HepG2 (cell line): Measurements from ENCODE around the gene CFAP61. TPM values are rescaled to one million over a fixed set of nuclear protein-coding genes. Genes with fewer than 3 reads are reported as not detected.
A peak's percentile ranks its signal among the peaks of the same experiment; 100 is the strongest.

Source experiments
- ARID5B ChIP-seq: IDR thresholded peaks from 2 replicates; pipeline ENCODE4 v1.4.0; 2020; ENCODE audit warnings: mild to moderate bottlenecking, missing genetic modification reagents
- BCL6 ChIP-seq: IDR thresholded peaks from 2 replicates; pipeline ENCODE4 v1.6.1; 2016; ENCODE audit warnings: missing genetic modification reagents, missing compliant biosample characterization
- BRCA1 ChIP-seq: sonication (generic); formaldehyde crosslinking; IDR thresholded peaks from 2 replicates; pipeline ENCODE4 v1.4.0; 2020; ENCODE audit warnings: missing genetic modification reagents
- CREB3 ChIP-seq: sonication (generic); formaldehyde crosslinking; IDR thresholded peaks from 2 replicates; pipeline ENCODE4 v1.5.0; 2020; ENCODE audit warnings: missing genetic modification reagents
- DBP ChIP-seq: sonication (generic); formaldehyde crosslinking; IDR thresholded peaks from 2 replicates; pipeline ENCODE4 v1.4.0; 2020; ENCODE audit warnings: missing genetic modification reagents; ENCODE audit errors: not compliant biosample characterization
- FOXP1 ChIP-seq, 2 experiments: fragments of 450-650 bp in 1 of 2; IDR thresholded peaks; 2 replicates each; pipeline ENCODE4 v1.6.1; 2017 to 2018; ENCODE audit warnings: antibody characterized with exemption in 1 of 2
- HMG20B ChIP-seq: conservative IDR thresholded peaks from 2 replicates; pipeline ENCODE4 v1.6.1; 2016; ENCODE audit warnings: missing genetic modification reagents, missing compliant biosample characterization
- MAFF ChIP-seq: IDR thresholded peaks from 2 replicates; pipeline ENCODE4 v1.6.1; 2011; ENCODE audit warnings: low read depth, low read length, improper control_type of control experiment
- MEF2D ChIP-seq: sonication (generic); formaldehyde crosslinking; IDR thresholded peaks from 2 replicates; pipeline ENCODE4 v1.5.1; 2020; ENCODE audit warnings: mild to moderate bottlenecking, missing genetic modification reagents
- MTA3 ChIP-seq: sonication (generic); formaldehyde crosslinking; IDR thresholded peaks from 2 replicates; pipeline ENCODE4 v1.4.0; 2020; ENCODE audit warnings: missing genetic modification reagents
- NAIF1 ChIP-seq: sonication (generic); formaldehyde crosslinking; IDR thresholded peaks from 2 replicates; pipeline ENCODE4 v1.5.0; 2020; ENCODE audit warnings: mild to moderate bottlenecking, missing genetic modification reagents, borderline replicate concordance
- PCBP2 ChIP-seq: fragments of 200-400 bp; formaldehyde crosslinking; optimal IDR thresholded peaks from 2 replicates; pipeline ENCODE3; 2018; ENCODE audit warnings: low read length, low read depth; ENCODE audit not compliant: poor library complexity, severe bottlenecking
- SIX4 ChIP-seq: sonication (generic); formaldehyde crosslinking; IDR thresholded peaks from 2 replicates; pipeline ENCODE4 v1.4.0; 2020; ENCODE audit warnings: missing genetic modification reagents
- SP2 ChIP-seq: sonication (generic); formaldehyde crosslinking; IDR thresholded peaks from 2 replicates; pipeline ENCODE4 v1.5.1; 2020; ENCODE audit warnings: mild to moderate bottlenecking, missing genetic modification reagents
- TBL1XR1 ChIP-seq: fragments of 150-350 bp; IDR thresholded peaks from 2 replicates; pipeline ENCODE4 v1.6.1; 2014; ENCODE audit warnings: borderline replicate concordance, low read length; ENCODE audit not compliant: partially characterized antibody
- U2AF2 ChIP-seq: fragments of 200-400 bp; formaldehyde crosslinking; IDR thresholded peaks from 2 replicates; pipeline ENCODE4 v1.6.1; 2017; ENCODE audit warnings: low read depth, mild to moderate bottlenecking, low read length
- ZBTB20 ChIP-seq: sonication (generic); formaldehyde crosslinking; IDR thresholded peaks from 2 replicates; pipeline ENCODE4 v1.8.1; 2023; ENCODE audit warnings: missing genetic modification reagents, low read depth, mild to moderate bottlenecking, borderline replicate concordance
- ZNF256 ChIP-seq: sonication (generic); formaldehyde crosslinking; conservative IDR thresholded peaks from 2 replicates; pipeline ENCODE4 v1.4.0; 2020; ENCODE audit warnings: missing genetic modification reagents
- ZNF639 ChIP-seq: conservative IDR thresholded peaks from 2 replicates; pipeline ENCODE4 v1.6.1; 2018; ENCODE audit warnings: missing genetic modification reagents
- ZNF766 ChIP-seq: sonication (generic); formaldehyde crosslinking; IDR thresholded peaks from 2 replicates; pipeline ENCODE4 v1.5.0; 2020; ENCODE audit warnings: missing genetic modification reagents, borderline replicate concordance
- ZNF772 ChIP-seq: sonication (generic); formaldehyde crosslinking; IDR thresholded peaks from 2 replicates; pipeline ENCODE4 v1.5.0; 2020; ENCODE audit warnings: mild to moderate bottlenecking, missing genetic modification reagents
- ZSCAN9 ChIP-seq: IDR thresholded peaks from 2 replicates; pipeline ENCODE4 v1.6.1; 2016; ENCODE audit warnings: borderline replicate concordance
- polyA plus RNA-seq, 8 experiments: library from polyadenylated mRNA; depleted of rRNA in 3 of 8; stranded (reverse) in 7 of 8; unstranded in 1 of 8; fragments of >200 nt; fragmentation: Illumina TruSeq in 4 of 8; extraction: Trizol in 4 of 8; gene quantifications; 2 replicates each; pipeline versions ENCODE4 v1.2.1 to v1.2.3, GENCODE V29; 2011 to 2016; ENCODE audit warnings: low read depth in 4 of 8, missing spikeins in 1 of 8, mixed read lengths in 1 of 8; ENCODE audit not compliant: insufficient read depth in 1 of 8
- total RNA-seq, 5 experiments: library from RNA; depleted of rRNA; stranded (reverse); fragments of >200 nt; fragmentation: Illumina TruSeq; extraction: Trizol; gene quantifications; 2 replicates each; pipeline ENCODE4 v1.2.3, GENCODE V29; 2016; ENCODE audit warnings: low read depth in 1 of 5

CFAP61 gene
- total and polyA plus RNA-seq, 2 of the 13 experiments (the other 11 are each of a cell fraction or from before 2014, with no cell fraction given) = 0.27 TPM; not detected in 1

- TF ChIP-seq ARID5B (CRISPR knock-in tag) = peak; percentile 98
- TF ChIP-seq MTA3 = no peak
- TF ChIP-seq ZNF256 (CRISPR knock-in tag) = no peak
- peak; percentile 79; the same call in 1 of the 2 replicates for TF ChIP-seq BRCA1 (CRISPR knock-in tag)
- TF ChIP-seq ZNF639 = no peak
- TF ChIP-seq SP2 (CRISPR knock-in tag) = no peak
- TF ChIP-seq CREB3 (CRISPR knock-in tag) = no peak
- 0 out of 2 replicates have a peak, but pooled peaks have one; percentile 10 for TF ChIP-seq ZNF766 (CRISPR knock-in tag)
- peak; percentile 80; the same call in 1 of the 2 replicates for TF ChIP-seq ZBTB20
- TF ChIP-seq BCL6 (CRISPR knock-in tag) = peak; percentile 81
- TF ChIP-seq MEF2D = peak; percentile 75; the same call in 1 of the 2 replicates
- TF ChIP-seq TBL1XR1 = peak; percentile 85
- peak; percentile 19 for TF ChIP-seq PCBP2
- TF ChIP-seq FOXP1 (IDR thresholded peaks at IDR 0.05) = peak; percentile 71
- TF ChIP-seq FOXP1 (CRISPR knock-in tag; IDR thresholded peaks at IDR 0.05) = peak; percentile 98
- TF ChIP-seq DBP = no peak
- TF ChIP-seq U2AF2 = no peak
- TF ChIP-seq MAFF = peak; percentile 57
- TF ChIP-seq ZSCAN9 = peak; percentile 81
- TF ChIP-seq SIX4 = peak; percentile 97
- peak; percentile 58; the same call in 1 of the 2 replicates for TF ChIP-seq ZNF772
- peak; percentile 28; the same call in 1 of the 2 replicates for TF ChIP-seq NAIF1 (CRISPR knock-in tag)
- 0 out of 2 replicates have a peak, but pooled peaks have one; percentile 38 for TF ChIP-seq HMG20B (CRISPR knock-in tag)
These were observed 41.5 kb upstream of the CFAP61 start (continued) for GRCh38 chr20:20010639-20011500.
